Prostate gland (tissue), 2 donors: ENCODE measurements around the gene ANKRD33. TPM values are rescaled to one million over a fixed set of nuclear protein-coding genes. Genes with fewer than 3 reads are reported as not detected.

Experiments
- DNase-seq: peaks from one replicate; pipeline ENCODE4 v3.0.0-alpha.2; 2019; ENCODE audit warnings: low spot score
- H3K27ac ChIP-seq, 2 donors: fragments of 200-600 bp; sonication (generic); 2 replicates each; pipeline ENCODE4 v1.5.1; 2017 to 2019
- H3K27me3 ChIP-seq: fragments of 200-600 bp; sonication (generic); replicated peaks from 2 replicates; pipeline ENCODE4 v1.5.1; 2019; ENCODE audit not compliant: insufficient read depth
- H3K36me3 ChIP-seq, 2 donors: fragments of 200-600 bp; sonication (generic); 1 replicate in 1 of 2; 2 replicates in 1 of 2; pipeline versions ENCODE4 v1.5.1 to v1.8.1; 2017 to 2019
- H3K4me1 ChIP-seq: fragments of 200-600 bp; sonication (generic); replicated peaks from 2 replicates; pipeline ENCODE4 v1.5.1; 2019
- H3K4me3 ChIP-seq, 2 donors: fragments of 200-600 bp; sonication (generic); 2 replicates each; pipeline ENCODE4 v1.5.1; 2017 to 2019
- H3K9me3 ChIP-seq: fragments of 200-600 bp; sonication (generic); 2 replicates; pipeline ENCODE4 v1.5.1; 2017
- CTCF ChIP-seq, 4 experiments: fragments of 200-600 bp in 2 of 4; fragments of 450-650 bp in 2 of 4; sonication (generic) in 2 of 4; IDR thresholded peaks; 1 replicate in 3 of 4; 2 replicates in 1 of 4; pipeline ENCODE4 v1.5.1; 2016 to 2019; ENCODE audit warnings: antibody characterized with exemption in 4 of 4, mild to moderate bottlenecking in 2 of 4, moderate library complexity in 2 of 4
- POLR2A ChIP-seq: fragments of 450-650 bp; IDR thresholded peaks from one replicate; pipeline ENCODE4 v1.6.1; 2016; ENCODE audit warnings: antibody characterized with exemption, mild to moderate bottlenecking
- POLR2AphosphoS5 ChIP-seq: sonication (generic); formaldehyde crosslinking; IDR thresholded peaks from one replicate; pipeline ENCODE4 v1.6.1; 2017; ENCODE audit warnings: antibody characterized with exemption
- WGBS: methylation state at CpG from one replicate; pipeline ENCODE4 v1.1.5; 2018; 5-methylcytosine and 5-hydroxymethylcytosine counted together
- intact Hi-C: fragments of 100-400 bp; cut with DNase I; formaldehyde crosslinking; loops from one replicate; pipeline ENCODE4 v1.14.2; 2022
- total RNA-seq, 2 donors: library from RNA; depleted of rRNA; stranded (reverse); fragments of >200 nt; gene quantifications; one replicate each; pipeline ENCODE4 v1.1.0, GENCODE V29; 2016

Gene ANKRD33
- total RNA-seq, 2 donors from 2014 or later = not detected

- intact Hi-C loops = no loop called here
- TF ChIP-seq POLR2A (no peak), POLR2AphosphoS5 (peak; percentile 79)
- 72% methylated on average over 9 of the region's 10 CpGs for WGBS
- Histone ChIP-seq H3K4me1 (no peaks in the 10 kb centered on the region), H3K27me3 (no peaks in the 10 kb centered on the region), H3K4me3 (no peak overlapping the region), H3K36me3 (no peaks in the 10 kb centered on the region), H3K27ac (peak overlapping the region in 1 of 2 donors; percentile 29), H3K9me3 (no peaks in the 10 kb centered on the region)
- DNase-seq = no peak
Measured at GRCh38 chr12:51886021-51886710, 1.7 kb upstream of the ANKRD33 start.

- no peaks in the 10 kb centered on the region for H3K36me3 ChIP-seq
- DNase-seq = no peak
- H3K4me3 ChIP-seq = no peak overlapping the region
- no peaks in the 10 kb centered on the region for H3K9me3 ChIP-seq
- WGBS = 78% methylated on average over 14 of the region's 15 CpGs
- TF ChIP-seq POLR2AphosphoS5 = no peak
- TF ChIP-seq CTCF (IDR thresholded peaks at IDR 0.05) = no peak
- no peak for TF ChIP-seq POLR2A
- no peaks in the 10 kb centered on the region for H3K27me3 ChIP-seq
- H3K27ac ChIP-seq = no peak overlapping the region
- intact Hi-C loops = no loop called here
- H3K4me1 ChIP-seq = no peaks in the 10 kb centered on the region
Measured at GRCh38 chr12:51888316-51889215, 663 bp downstream of the ANKRD33 start.

- no peak for TF ChIP-seq POLR2AphosphoS5
- TF ChIP-seq CTCF (IDR thresholded peaks at IDR 0.05) = no peak
- no peak for TF ChIP-seq POLR2A
- Histone ChIP-seq H3K27me3 (no peaks in the 10 kb centered on the region), H3K9me3 (no peaks in the 10 kb centered on the region), H3K36me3 (no peaks in the 10 kb centered on the region), H3K4me1 (no peaks in the 10 kb centered on the region), H3K27ac (no peak overlapping the region), H3K4me3 (no peak overlapping the region)
- intact Hi-C loops = no loop called here
- 83% methylated on average over 21 of the region's 21 CpGs for WGBS
- no peak for DNase-seq
Measured at GRCh38 chr12:51889216-51890132, 1.6 kb downstream of the ANKRD33 start.

- Histone ChIP-seq H3K27me3 (no peaks in the 10 kb centered on the region), H3K4me3 (no peak overlapping the region), H3K36me3 (no peaks in the 10 kb centered on the region), H3K27ac (no peak overlapping the region), H3K9me3 (no peaks in the 10 kb centered on the region), H3K4me1 (no peaks in the 10 kb centered on the region)
- intact Hi-C loops = no loop called here
- 93% methylated on average over 2 of the region's 2 CpGs for WGBS
- no peak for DNase-seq
- no peak for TF ChIP-seq POLR2A
- no peak for TF ChIP-seq POLR2AphosphoS5
- no peak for TF ChIP-seq CTCF (IDR thresholded peaks at IDR 0.05)
Measured at GRCh38 chr12:51890133-51890464, 2.2 kb downstream of the ANKRD33 start.
